H54 (cell line): ENCODE measurements around the gene CARHSP1.
"Not testable (repeated sequence)": the region's sequence is repeated elsewhere in the genome, so short reads cannot be mapped to it uniquely, and the experiment has no call there.

Experiments used
- DNase-seq: peaks from one replicate; pipeline ENCODE4 v3.0.0; 2011; ENCODE audit warnings: low spot score, mixed read lengths; ENCODE audit not compliant: insufficient read length
- FAIRE-seq: peaks from 3 replicates; lab custom pipeline; 2011; peaks lifted over from hg19 to GRCh38; lab: Jason Lieb, UNC
- POLR2A ChIP-seq: IDR thresholded peaks from 2 replicates; pipeline ENCODE4 v1.6.1; 2011; ENCODE audit warnings: low read depth, mild to moderate bottlenecking, low read length

The CARHSP1 gene

DNA sequence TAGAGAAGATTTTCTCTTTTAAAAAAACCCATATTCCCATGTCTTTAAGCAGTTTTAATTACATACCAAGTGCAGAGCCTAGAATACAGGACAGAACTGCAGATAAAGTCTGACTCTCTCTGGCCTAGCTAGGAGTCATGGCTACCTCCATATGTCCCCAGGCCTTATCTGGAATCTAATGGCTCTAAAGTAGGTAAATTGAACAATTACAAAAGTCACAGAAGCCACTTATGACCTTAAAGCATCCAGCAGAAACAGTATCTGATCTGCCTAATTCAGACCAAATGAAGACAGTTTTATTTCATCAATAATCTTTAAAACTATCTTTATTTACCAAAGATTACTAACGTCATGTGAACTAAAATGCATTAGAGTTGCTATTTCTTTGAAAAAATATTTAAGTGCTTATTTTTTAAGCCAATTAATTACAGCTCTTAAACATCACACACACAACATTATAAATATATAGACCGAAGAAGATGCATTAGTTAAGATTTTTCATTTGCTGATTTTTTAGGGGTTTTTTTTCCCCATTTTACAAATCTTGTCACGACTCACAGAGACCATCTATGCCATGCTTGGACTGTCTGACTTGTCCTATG lies 42.4 kb downstream of the CARHSP1 start:
- no peak for TF ChIP-seq POLR2A
- no peak for DNase-seq
- FAIRE-seq, result no peak

DNA sequence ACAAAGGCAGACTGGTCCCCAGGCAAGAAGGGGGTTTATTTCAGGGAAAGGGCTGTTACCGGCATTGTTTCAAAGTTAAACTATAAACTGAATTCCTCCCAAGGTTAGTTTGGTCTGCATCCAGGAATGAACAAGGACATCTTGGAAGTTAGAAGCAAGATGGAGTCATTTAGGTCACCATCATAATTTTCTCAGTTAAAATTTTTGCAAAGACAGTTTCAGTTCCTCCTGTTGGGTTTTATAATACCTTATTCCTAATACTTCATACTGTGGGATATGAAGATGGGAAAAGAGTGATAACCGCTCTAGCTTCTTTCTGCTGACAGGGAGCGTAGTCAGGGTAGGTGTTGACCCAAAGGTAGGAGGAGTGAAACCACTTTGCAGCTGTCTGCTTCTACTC lies 46.4 kb downstream of the CARHSP1 start:
- no peak for TF ChIP-seq POLR2A
- FAIRE-seq, result no peak
- no peak for DNase-seq

DNA sequence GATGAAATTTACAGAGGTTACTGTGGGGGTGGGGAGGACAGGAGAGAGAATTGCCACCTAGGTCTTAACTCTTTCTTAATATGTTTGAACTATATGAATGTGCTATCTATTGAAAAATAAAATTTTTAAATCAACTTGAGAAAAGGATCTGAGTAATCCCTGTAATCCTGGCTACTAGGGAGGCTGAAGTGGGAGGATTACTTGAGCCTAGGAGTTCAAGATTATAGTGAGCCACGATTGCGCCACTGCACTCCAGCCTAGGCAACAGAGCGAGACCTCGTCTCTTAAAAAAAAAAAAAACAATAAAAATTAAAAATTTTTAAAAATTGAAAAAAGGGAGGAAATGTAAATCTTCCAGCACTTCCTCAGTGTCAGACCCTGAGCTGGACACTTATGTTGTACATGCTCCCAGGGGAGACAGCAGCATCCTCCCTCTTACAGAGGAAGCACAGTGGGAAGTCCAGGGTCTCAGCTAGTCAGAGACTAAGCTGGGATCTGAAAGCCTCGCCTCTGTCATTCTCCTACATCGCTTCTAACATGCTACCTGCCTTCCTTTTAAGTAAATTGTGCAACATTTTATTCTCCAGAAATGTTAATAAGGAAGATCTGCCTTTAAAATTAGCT lies 49.3 kb downstream of the CARHSP1 start:
- TF ChIP-seq POLR2A, result no peak
- FAIRE-seq (no peak), DNase-seq (no peak)

DNA sequence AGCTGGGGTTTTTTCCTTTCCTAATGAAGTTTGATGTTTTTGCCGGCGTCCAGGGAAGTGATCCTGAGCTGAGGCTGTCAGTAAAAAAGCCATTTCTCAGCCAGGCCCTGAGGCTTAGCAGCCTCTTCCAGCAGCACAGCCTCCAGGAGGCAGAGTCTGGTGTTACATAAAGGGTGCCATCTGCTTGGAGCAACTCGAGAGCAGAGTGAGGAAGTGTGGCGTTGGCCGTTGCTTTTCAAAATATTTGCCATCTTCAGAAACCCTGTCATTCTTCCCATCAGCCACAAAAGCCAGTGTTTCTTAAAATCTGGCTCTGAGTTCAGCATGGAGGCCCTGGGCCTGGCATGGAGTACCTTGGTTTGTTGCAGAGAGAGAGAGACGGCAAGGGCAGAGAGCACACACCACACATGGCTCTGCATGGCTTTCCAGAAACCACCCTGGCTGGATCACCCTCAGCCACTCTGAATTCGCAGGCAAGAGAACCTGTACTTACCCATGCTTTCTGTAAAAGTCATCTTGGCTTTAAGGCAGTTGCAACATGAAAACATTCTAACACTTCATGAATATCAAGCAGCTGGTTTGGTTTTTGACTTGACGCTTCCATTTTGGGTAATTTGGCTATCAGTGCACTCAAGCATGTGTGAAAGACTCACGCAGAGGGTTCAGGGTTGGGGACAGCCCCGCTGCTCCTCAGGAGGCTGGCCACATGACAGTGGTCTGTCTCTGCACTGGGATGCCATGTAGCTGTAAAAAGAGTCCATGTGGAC lies 50.1 kb downstream of the CARHSP1 start:
- DNase-seq (no peak), FAIRE-seq (no peak)
- no peak for TF ChIP-seq POLR2A

DNA sequence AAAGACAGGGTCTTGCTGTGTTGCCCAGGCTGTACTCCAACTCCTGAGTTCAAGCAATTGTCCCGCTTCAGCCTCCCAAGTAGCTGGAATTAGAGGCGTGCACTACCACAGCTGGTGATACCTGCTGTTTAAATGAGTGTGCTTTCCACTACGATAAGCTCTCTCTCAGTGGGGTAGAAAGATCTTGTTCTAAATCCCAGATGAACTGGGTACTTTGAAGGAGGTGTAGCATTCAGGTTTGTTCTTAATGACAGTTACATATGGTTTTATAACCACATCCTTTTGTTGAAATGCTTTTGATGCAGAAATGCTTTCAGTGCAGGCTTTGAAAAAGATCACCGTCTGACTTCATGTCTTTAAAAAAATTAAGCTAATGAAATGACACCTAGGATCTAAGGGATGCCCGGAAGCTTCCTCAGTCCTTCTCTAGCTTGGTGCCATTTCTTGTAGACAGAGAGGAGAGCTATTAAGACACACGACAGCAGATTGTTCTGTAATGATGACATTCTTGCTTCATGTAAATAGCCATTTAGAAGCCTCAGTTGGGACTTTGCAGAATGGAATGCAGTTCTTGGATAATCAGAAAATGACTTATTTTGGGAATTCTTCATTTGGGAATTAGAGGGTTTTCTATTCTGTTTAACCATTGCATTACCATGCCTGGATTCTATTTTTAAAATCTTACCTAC lies 51.7 kb downstream of the CARHSP1 start:
- FAIRE-seq (no peak), DNase-seq (no peak)
- TF ChIP-seq POLR2A, result no peak

DNA sequence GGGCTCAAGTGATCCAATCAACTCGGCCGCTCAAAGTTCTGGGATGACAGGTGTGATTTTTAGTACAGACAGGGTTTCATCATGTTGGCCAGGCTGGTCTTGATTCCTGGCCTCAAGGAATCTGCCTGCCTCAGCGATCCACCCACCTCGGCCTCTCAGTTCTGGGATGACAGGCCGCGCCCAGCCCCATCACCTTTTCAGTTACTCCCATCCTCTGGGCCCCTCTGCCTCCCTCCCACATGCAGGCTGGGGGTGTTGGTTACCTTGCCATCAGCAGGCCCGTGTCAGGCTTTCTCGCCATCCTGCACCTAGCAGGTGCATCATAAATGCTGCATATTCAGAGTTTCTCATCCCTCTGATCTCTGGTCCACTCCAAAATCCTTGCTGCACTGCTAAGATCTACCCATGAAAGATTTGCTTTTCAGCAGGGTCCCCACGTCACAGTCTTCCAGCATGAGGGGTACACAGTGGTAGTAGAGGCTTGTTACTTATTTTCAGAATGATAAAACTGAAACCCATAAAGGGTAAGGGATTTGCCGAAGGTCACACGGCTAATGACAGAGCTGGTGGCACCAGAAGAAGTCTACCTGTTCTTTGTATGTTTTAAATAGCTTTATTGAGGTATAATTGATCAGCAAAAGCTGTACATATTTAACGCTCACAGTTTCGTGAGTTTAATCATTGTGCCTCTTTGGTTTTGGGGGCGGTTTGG lies 54.6 kb downstream of the CARHSP1 start:
- FAIRE-seq (no peak), DNase-seq (no peak)
- no peak for TF ChIP-seq POLR2A

DNA sequence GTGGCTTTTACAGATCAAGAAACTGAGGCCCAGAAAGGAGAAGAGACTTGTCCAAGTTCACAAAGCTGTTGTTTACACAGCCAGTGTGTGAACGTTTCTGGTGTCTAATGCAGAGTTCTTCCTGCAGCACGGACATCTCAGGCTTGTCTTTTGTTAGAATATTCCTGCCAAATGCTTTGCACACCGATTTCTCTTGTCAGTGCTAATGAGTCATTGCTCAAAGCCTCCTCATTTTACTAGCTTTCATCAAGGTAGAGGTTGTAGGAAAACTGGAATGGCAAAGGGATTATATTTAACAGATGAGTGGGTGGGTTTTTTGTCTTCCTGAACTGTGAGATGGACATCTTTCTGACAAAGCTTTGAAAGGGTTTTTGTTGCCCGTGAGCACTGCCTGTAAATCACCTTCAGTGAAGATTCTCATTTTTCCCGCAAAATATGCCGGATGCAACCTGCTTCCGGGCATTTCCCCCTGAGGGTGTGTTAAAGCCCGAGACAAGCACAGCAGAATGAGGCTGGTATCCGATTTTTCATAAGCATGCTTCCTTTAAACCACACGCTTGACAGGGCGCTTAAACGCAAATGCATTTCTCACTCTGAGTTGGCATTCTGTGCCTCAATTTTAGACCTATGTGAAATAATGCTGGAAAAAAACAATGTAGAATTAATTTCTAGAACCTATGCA lies 56.5 kb downstream of the CARHSP1 start:
- TF ChIP-seq POLR2A, result no peak

DNA sequence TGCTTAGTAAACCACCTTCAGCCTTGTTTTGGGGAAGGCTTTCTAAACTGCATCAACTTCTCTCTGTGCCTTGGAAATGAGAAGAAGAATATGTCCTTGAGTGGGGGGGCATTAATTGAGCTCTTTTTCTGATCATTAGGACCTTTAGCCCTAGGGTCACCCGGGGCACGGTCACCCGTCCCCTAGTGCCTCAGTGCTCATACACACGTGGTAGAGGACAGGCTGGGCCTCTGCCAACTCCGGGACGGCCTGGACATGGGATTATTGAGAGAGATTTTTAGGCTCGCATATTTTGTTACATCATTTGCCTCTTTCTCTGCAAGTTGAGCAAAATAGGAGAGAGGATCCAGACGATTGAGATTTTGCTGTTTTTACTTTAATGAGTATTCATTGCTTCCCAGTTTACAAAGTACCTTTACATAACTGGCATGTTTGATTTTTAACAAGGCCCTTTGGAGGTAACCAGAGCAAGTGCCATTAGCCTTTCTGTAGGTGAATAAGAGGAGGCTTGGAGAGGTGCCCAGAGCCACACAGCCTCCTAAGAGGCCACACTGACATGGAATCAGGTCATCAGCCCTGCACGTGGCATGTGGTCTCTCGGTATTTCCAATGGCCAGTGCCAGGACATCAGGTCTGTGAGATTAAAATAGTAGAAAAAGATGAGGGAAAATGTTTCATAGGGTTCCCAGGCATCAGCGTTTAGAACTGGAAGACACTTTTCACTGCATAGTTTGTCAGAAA lies 60.0 kb downstream of the CARHSP1 start:
- no peak for FAIRE-seq
- DNase-seq, result no peak
- no peak for TF ChIP-seq POLR2A

More for the DNA sequence above, 56.5 kb downstream of the CARHSP1 start:
- DNase-seq (no peak), FAIRE-seq (no peak)

DNA sequence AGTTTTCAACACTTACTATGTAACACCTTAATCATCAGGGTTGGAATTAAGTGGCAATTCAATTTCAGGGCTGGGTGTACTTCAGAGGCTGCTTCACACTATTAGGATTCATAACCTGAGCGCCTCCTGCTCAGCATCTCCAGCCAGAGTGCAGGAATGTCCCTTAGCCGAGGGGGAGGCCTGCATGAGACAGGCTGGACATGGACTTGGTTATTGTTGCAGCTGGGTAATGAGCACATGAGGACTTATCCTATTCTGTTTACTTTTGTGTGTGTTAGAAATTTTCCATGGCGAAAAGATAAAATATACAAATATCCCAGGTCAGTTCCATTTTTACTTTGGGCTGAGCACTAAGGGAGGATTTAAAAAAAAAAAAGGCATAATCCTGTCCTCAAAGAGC lies 60.8 kb downstream of the CARHSP1 start:
- DNase-seq, result no peak
- TF ChIP-seq POLR2A, result no peak
- no peak for FAIRE-seq

DNA sequence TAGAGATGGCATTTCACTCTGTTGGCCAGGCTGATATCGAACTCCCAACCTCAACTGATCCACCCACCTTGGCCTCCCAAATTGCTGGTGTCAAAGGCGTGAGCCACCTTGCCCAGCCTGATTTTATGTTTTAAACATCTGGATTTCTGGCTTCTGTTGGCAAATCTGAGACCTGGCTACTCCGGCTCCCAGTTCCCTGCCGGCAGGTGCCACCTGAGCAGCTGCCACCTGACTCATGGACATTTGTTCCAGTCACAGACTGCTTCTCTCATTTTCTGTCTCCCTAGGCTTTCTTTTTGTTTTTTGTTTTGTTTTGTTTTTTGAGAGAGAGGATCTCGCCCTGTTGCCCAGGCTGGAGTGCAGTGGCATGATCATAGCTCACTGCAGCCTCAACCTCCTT lies 61.6 kb downstream of the CARHSP1 start:
- FAIRE-seq (no peak), DNase-seq (no peak)
- no peak for TF ChIP-seq POLR2A

DNA sequence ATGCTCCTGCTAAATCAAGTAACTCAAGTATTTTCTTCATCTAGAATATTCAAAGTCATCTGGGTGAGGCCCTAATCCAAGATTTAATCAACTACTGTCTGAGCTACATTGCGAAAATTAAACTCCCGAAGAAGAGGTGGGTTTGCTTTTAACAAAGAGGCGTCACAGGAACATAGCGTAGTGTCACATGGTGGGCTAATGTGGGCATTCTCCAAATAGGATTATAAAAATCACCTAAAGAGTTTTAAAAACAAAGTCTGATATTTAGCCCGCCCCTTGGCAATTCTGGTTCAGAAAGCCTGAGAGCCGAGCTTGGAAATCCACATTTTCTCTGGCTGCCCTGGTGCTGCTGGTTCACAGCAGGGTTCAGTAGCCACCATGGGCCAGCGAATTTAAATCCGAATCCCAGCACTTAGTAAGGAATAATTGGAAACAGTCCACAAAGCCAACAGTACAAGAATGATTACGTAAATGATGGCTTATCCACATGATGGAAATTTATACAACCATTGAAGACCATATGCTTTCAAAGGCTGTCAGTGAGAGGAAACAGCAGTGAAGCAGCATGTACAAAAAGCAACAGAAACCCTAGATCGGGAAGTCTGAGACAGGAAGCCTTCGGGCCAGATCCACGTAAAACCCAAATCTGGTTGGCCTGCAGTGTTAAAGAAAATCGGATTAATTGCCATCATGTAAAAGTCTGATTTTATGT lies 62.4 kb downstream of the CARHSP1 start:
- no peak for DNase-seq
- TF ChIP-seq POLR2A, result no peak
- no peak for FAIRE-seq

DNA sequence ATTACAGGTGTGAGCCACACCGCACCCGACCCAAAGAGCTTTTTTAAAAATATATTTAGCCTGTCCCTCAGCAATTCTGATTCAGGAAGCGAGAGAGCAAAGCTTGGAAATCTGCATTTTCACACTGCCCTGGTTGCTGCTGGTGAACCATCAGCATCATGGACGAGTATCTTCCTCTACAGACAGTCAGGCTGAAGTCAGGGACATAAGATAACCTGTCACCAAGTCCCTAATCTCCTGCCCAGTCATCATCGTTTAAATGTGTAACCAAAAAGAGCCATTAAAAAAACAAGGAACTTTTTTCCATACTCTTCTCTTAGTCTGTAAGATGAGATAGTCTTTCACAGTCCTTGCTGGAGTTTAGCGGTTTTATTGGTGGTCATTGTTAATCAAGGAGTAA lies 64.5 kb downstream of the CARHSP1 start:
- TF ChIP-seq POLR2A, result no peak
- FAIRE-seq (no peak), DNase-seq (no peak)

DNA sequence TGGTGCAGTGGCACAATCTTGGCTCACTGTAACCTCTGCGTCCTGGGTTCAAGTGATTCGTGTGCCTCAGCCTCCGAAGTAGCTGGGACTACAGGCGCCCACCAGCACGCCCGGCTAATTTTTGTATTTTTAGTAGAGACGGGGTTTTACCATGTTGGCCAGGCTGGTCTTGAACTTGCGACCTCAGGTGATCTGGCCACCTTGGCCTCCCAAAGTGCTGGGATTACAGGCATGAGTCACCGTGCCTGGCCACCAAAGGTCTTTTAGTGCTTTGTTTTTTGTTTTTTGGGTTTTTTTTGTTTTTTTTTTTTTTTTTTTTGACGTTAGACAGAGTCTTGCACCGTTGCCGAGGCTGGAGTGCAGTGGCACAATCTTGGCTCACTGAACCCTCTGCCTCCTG lies 65.1 kb downstream of the CARHSP1 start:
- not testable (repeated sequence) for FAIRE-seq

More for the DNA sequence above, 65.1 kb downstream of the CARHSP1 start:
- DNase-seq, result not testable (repeated sequence)
